ENCODE data around the gene KRT86. TPM values are rescaled to one million over a fixed set of nuclear protein-coding genes. Genes with fewer than 3 reads are reported as not detected.
"Not testable (repeated sequence)": the region's sequence is repeated elsewhere in the genome, so short reads cannot be mapped to it uniquely, and the experiment has no call there.

Gene KRT86
- total RNA-seq, 2 donors from 2014 or later = 0.56 to 2.1 TPM

- Mint-ChIP-seq H3K4me1 (peaks cover 26% of the 10 kb centered on the region), H3K27ac (peak overlapping the region; percentile 99), H3K9me3 (no peaks in the 10 kb centered on the region), H3K4me3 (peak overlapping the region; percentile 92), H3K27me3 (peaks cover 4% of the 10 kb centered on the region), H3K36me3 (ENCODE audit: low read depth) (no peaks in the 10 kb centered on the region)
- no peak for ATAC-seq (replicated peaks)
Observed at GRCh38 chr12:52244615-52244994, 29.8 kb upstream of the KRT86 start.

- H3K36me3 Mint-ChIP-seq (ENCODE audit: low read depth) = no peaks in the 10 kb centered on the region
- H3K27me3 Mint-ChIP-seq = peaks cover 9% of the 10 kb centered on the region
- ATAC-seq (replicated peaks) = no peak
- no peaks in the 10 kb centered on the region for H3K9me3 Mint-ChIP-seq
- H3K27ac Mint-ChIP-seq = peak overlapping the region; percentile 99
- H3K4me1 Mint-ChIP-seq = peaks cover 30% of the 10 kb centered on the region
- peak overlapping the region; percentile 92 for H3K4me3 Mint-ChIP-seq
Observed at GRCh38 chr12:52245259-52245961, 29.0 kb upstream of the KRT86 start.

GRCh38 chr12:52245962-52246569 lies 28.4 kb upstream of the KRT86 start:
- Mint-ChIP-seq H3K4me3 (peak overlapping the region; percentile 92), H3K4me1 (peaks cover 30% of the 10 kb centered on the region), H3K27me3 (peaks cover 9% of the 10 kb centered on the region), H3K36me3 (ENCODE audit: low read depth) (no peaks in the 10 kb centered on the region), H3K27ac (peak overlapping the region; percentile 87), H3K9me3 (no peaks in the 10 kb centered on the region)
- ATAC-seq (replicated peaks) = no peak

GRCh38 chr12:52246720-52247621 lies 27.5 kb upstream of the KRT86 start:
- ATAC-seq (replicated peaks) = peak; percentile 8
- Mint-ChIP-seq H3K27me3 (peaks cover 9% of the 10 kb centered on the region), H3K27ac (peak overlapping the region; percentile 87), H3K4me3 (peak overlapping the region; percentile 92), H3K36me3 (ENCODE audit: low read depth) (no peaks in the 10 kb centered on the region), H3K9me3 (no peaks in the 10 kb centered on the region), H3K4me1 (peaks cover 38% of the 10 kb centered on the region)

- H3K9me3 Mint-ChIP-seq = no peaks in the 10 kb centered on the region
- peak overlapping the region; percentile 92 for H3K4me3 Mint-ChIP-seq
- peaks cover 40% of the 10 kb centered on the region for H3K4me1 Mint-ChIP-seq
- no peaks in the 10 kb centered on the region for H3K36me3 Mint-ChIP-seq (ENCODE audit: low read depth)
- no peak for ATAC-seq (replicated peaks)
- H3K27me3 Mint-ChIP-seq = peaks cover 9% of the 10 kb centered on the region
- H3K27ac Mint-ChIP-seq = peak overlapping the region; percentile 87
Observed at GRCh38 chr12:52247622-52248540, 26.6 kb upstream of the KRT86 start.

- Mint-ChIP-seq H3K36me3 (ENCODE audit: low read depth) (no peaks in the 10 kb centered on the region), H3K27me3 (peaks cover 9% of the 10 kb centered on the region), H3K27ac (peak overlapping the region; percentile 79), H3K9me3 (no peaks in the 10 kb centered on the region), H3K4me3 (no peak overlapping the region), H3K4me1 (peaks cover 33% of the 10 kb centered on the region)
- no peak for ATAC-seq (replicated peaks)
Observed at GRCh38 chr12:52248541-52249461, 25.6 kb upstream of the KRT86 start.

GRCh38 chr12:52249511-52250047 lies 24.9 kb upstream of the KRT86 start:
- H3K36me3 Mint-ChIP-seq (ENCODE audit: low read depth) = no peaks in the 10 kb centered on the region
- H3K4me1 Mint-ChIP-seq = peaks cover 26% of the 10 kb centered on the region
- H3K27ac Mint-ChIP-seq = peak overlapping the region; percentile 79
- no peak overlapping the region for H3K4me3 Mint-ChIP-seq
- H3K27me3 Mint-ChIP-seq = peaks cover 9% of the 10 kb centered on the region
- no peak for ATAC-seq (replicated peaks)
- H3K9me3 Mint-ChIP-seq = no peaks in the 10 kb centered on the region

- Mint-ChIP-seq H3K9me3 (no peaks in the 10 kb centered on the region), H3K27me3 (peaks cover 10% of the 10 kb centered on the region), H3K27ac (peak overlapping the region; percentile 79), H3K4me3 (no peak overlapping the region), H3K36me3 (ENCODE audit: low read depth) (no peaks in the 10 kb centered on the region), H3K4me1 (peaks cover 25% of the 10 kb centered on the region)
- no peak for ATAC-seq (replicated peaks)
Observed at GRCh38 chr12:52250048-52250990, 24.1 kb upstream of the KRT86 start.

- ATAC-seq (replicated peaks) = peak; percentile 83
- peak overlapping the region; percentile 45 for H3K4me3 Mint-ChIP-seq
- no peaks in the 10 kb centered on the region for H3K9me3 Mint-ChIP-seq
- H3K4me1 Mint-ChIP-seq = peaks cover 25% of the 10 kb centered on the region
- H3K36me3 Mint-ChIP-seq (ENCODE audit: low read depth) = no peaks in the 10 kb centered on the region
- H3K27ac Mint-ChIP-seq = peak overlapping the region; percentile 58
- H3K27me3 Mint-ChIP-seq = peaks cover 19% of the 10 kb centered on the region
Observed at GRCh38 chr12:52251367-52252051, 22.9 kb upstream of the KRT86 start.

- not testable (repeated sequence) for H3K9me3 Mint-ChIP-seq; ATAC-seq (replicated peaks); H3K36me3 Mint-ChIP-seq (ENCODE audit: low read depth)
- H3K4me1 Mint-ChIP-seq = peaks cover 21% of the 10 kb centered on the region
- peaks cover 23% of the 10 kb centered on the region for H3K27me3 Mint-ChIP-seq
- peak overlapping the region; percentile 45 for H3K4me3 Mint-ChIP-seq
- peak overlapping the region; percentile 58 for H3K27ac Mint-ChIP-seq
Observed at GRCh38 chr12:52252175-52252615, 22.2 kb upstream of the KRT86 start.

- H3K36me3 Mint-ChIP-seq (ENCODE audit: low read depth) = no peaks in the 10 kb centered on the region
- H3K9me3 Mint-ChIP-seq = no peaks in the 10 kb centered on the region
- ATAC-seq (replicated peaks) = no peak
- no peak overlapping the region for H3K4me3 Mint-ChIP-seq
- no peak overlapping the region for H3K27ac Mint-ChIP-seq
- H3K27me3 Mint-ChIP-seq = peaks cover 28% of the 10 kb centered on the region
- peaks cover 18% of the 10 kb centered on the region for H3K4me1 Mint-ChIP-seq
Observed at GRCh38 chr12:52252728-52253343, 21.6 kb upstream of the KRT86 start.
